Thymus (tissue), 11 donors: ENCODE results near the gene FBXO33. TPM values are rescaled to one million over a fixed set of nuclear protein-coding genes. Genes with fewer than 3 reads are reported as not detected.

Experiments used
- DNase-seq, 9 donors: peaks; one replicate each; pipeline ENCODE4 v3.0.0-alpha.2; 2013; ENCODE audit warnings: low spot score in 9 of 9, low read depth in 6 of 9, missing footprints in 1 of 9
- H3K27ac ChIP-seq, 2 donors: one replicate each; pipeline ENCODE4 v1.5.1; 2013; ENCODE audit warnings: control low read depth in 1 of 2, low read depth in 1 of 2, low read length in 1 of 2, mild to moderate bottlenecking in 1 of 2, moderate library complexity in 1 of 2
- H3K27me3 ChIP-seq, 2 donors: one replicate each; pipeline ENCODE4 v1.5.1; 2013; ENCODE audit warnings: low read length in 1 of 2; ENCODE audit not compliant: control insufficient read depth in 2 of 2, insufficient read depth in 1 of 2
- H3K36me3 ChIP-seq, 2 donors: one replicate each; pipeline ENCODE4 v1.5.1; 2013; ENCODE audit warnings: low read length in 1 of 2, mild to moderate bottlenecking in 1 of 2, moderate library complexity in 1 of 2; ENCODE audit not compliant: control insufficient read depth in 2 of 2, insufficient read depth in 2 of 2
- H3K4me1 ChIP-seq, 2 donors: one replicate each; pipeline ENCODE4 v1.5.1; 2013; ENCODE audit warnings: low read length in 2 of 2; ENCODE audit not compliant: control insufficient read depth in 2 of 2, insufficient read depth in 2 of 2
- H3K4me3 ChIP-seq, 2 donors: one replicate each; pipeline ENCODE4 v1.5.1; 2013; ENCODE audit warnings: low read length in 2 of 2, control low read depth in 1 of 2, mild to moderate bottlenecking in 1 of 2
- H3K9me3 ChIP-seq, 2 donors: one replicate each; pipeline ENCODE4 v1.5.1; 2013; ENCODE audit warnings: low read length in 1 of 2, mild to moderate bottlenecking in 1 of 2; ENCODE audit not compliant: control insufficient read depth in 2 of 2, insufficient read depth in 1 of 2
- WGBS: extraction: QIAGEN DNeasy Blood & Tissue Kit; methylation state at CpG from one replicate; pipeline ENCODE4 v1.1.7; 2013; 5-methylcytosine and 5-hydroxymethylcytosine counted together
- polyA plus RNA-seq: library from polyadenylated mRNA; stranded (reverse); fragments of 200-250 nt; gene quantifications from one replicate; pipeline ENCODE4 v1.2.3, GENCODE V29; 2013
- total RNA-seq: library from RNA; stranded (reverse); fragments of 120-200 nt; gene quantifications from one replicate; pipeline ENCODE4 v1.2.4, GENCODE V29; 2013
- donor health status: healthy.

Gene FBXO33
- total and polyA plus RNA-seq, 2 donors = 12.3 to 15.5 TPM

GRCh38 chr14:39393289-39393688 is 38.9 kb downstream of the FBXO33 start:
- H3K36me3 ChIP-seq = peaks cover 0 to 3% of the 10 kb centered on the region in 2 donors
- H3K4me1 ChIP-seq = peaks cover 4 to 6% of the 10 kb centered on the region in 2 donors
- no peak for DNase-seq
- no peaks in the 10 kb centered on the region for H3K27me3 ChIP-seq
- no peak overlapping the region for H3K27ac ChIP-seq
- 94% methylated on average over 1 of the region's 1 CpG for WGBS
- no peaks in the 10 kb centered on the region for H3K9me3 ChIP-seq
- H3K4me3 ChIP-seq = no peak overlapping the region

GRCh38 chr14:39384177-39384576 is 48.1 kb downstream of the FBXO33 start:
- no peak for DNase-seq
- peaks cover 19 to 23% of the 10 kb centered on the region in 2 donors for H3K4me1 ChIP-seq
- H3K4me3 ChIP-seq = no peak overlapping the region
- H3K27ac ChIP-seq = peak overlapping the region in 1 of 2 donors; percentile 75
- no peaks in the 10 kb centered on the region for H3K36me3 ChIP-seq
- H3K27me3 ChIP-seq = no peaks in the 10 kb centered on the region
- 14% methylated on average over 4 of the region's 4 CpGs for WGBS
- no peaks in the 10 kb centered on the region for H3K9me3 ChIP-seq

GRCh38 chr14:39383741-39384140 is 48.5 kb downstream of the FBXO33 start:
- peak in 3 of 9 donors; percentile 10 to 55 (median 14) for DNase-seq

GRCh38 chr14:39383026-39383660 is 49.1 kb downstream of the FBXO33 start:
- WGBS = 17% methylated on average over 1 of the region's 1 CpG
- no peaks in the 10 kb centered on the region for H3K36me3 ChIP-seq

More at GRCh38 chr14:39383741-39384140, 48.5 kb downstream of the FBXO33 start:
- H3K4me3 ChIP-seq = no peak overlapping the region
- H3K27me3 ChIP-seq = no peaks in the 10 kb centered on the region
- no peaks in the 10 kb centered on the region for H3K9me3 ChIP-seq
- H3K36me3 ChIP-seq = no peaks in the 10 kb centered on the region
- H3K4me1 ChIP-seq = peaks cover 19 to 23% of the 10 kb centered on the region in 2 donors
- WGBS = 9% methylated on average over 1 of the region's 1 CpG
- H3K27ac ChIP-seq = peak overlapping the region in 1 of 2 donors; percentile 75

GRCh38 chr14:39382463-39382862 is 49.8 kb downstream of the FBXO33 start:
- Histone ChIP-seq H3K27ac (no peak overlapping the region), H3K4me1 (peaks cover 19 to 23% of the 10 kb centered on the region in 2 donors), H3K4me3 (no peak overlapping the region), H3K27me3 (no peaks in the 10 kb centered on the region), H3K36me3 (no peaks in the 10 kb centered on the region), H3K9me3 (no peaks in the 10 kb centered on the region)
- 86% methylated on average over 3 of the region's 3 CpGs for WGBS
- no peak for DNase-seq

More at GRCh38 chr14:39383026-39383660, 49.1 kb downstream of the FBXO33 start:
- no peaks in the 10 kb centered on the region for H3K27me3 ChIP-seq
- peak in 4 of 9 donors; percentile 8 to 65 (median 28) for DNase-seq
- peak overlapping the region in 1 of 2 donors; percentile 75 for H3K27ac ChIP-seq
- no peak overlapping the region for H3K4me3 ChIP-seq
- H3K9me3 ChIP-seq = no peaks in the 10 kb centered on the region
- peaks cover 19 to 23% of the 10 kb centered on the region in 2 donors for H3K4me1 ChIP-seq

- no peaks in the 10 kb centered on the region for H3K36me3 ChIP-seq
- DNase-seq = no peak
- H3K9me3 ChIP-seq = no peaks in the 10 kb centered on the region
- H3K4me3 ChIP-seq = no peak overlapping the region
- peaks cover 22 to 23% of the 10 kb centered on the region in 2 donors for H3K4me1 ChIP-seq
- WGBS = 95% methylated on average over 4 of the region's 4 CpGs
- no peak overlapping the region for H3K27ac ChIP-seq
- H3K27me3 ChIP-seq = no peaks in the 10 kb centered on the region
Observed at GRCh38 chr14:39381366-39381765, 50.9 kb downstream of the FBXO33 start.

GRCh38 chr14:39376667-39377403 is 55.4 kb downstream of the FBXO33 start:
- Histone ChIP-seq H3K36me3 (no peaks in the 10 kb centered on the region), H3K4me3 (no peak overlapping the region), H3K4me1 (peaks cover under 1 to 3% of the 10 kb centered on the region in 2 donors), H3K27me3 (no peaks in the 10 kb centered on the region), H3K9me3 (no peaks in the 10 kb centered on the region), H3K27ac (no peak overlapping the region)
- no peak for DNase-seq
- WGBS = 48% methylated on average over 4 of the region's 4 CpGs

- Histone ChIP-seq H3K4me1 (peaks cover 0 to 3% of the 10 kb centered on the region in 2 donors), H3K4me3 (no peak overlapping the region), H3K36me3 (peaks cover 0 to 7% of the 10 kb centered on the region in 2 donors), H3K27me3 (no peaks in the 10 kb centered on the region), H3K27ac (no peak overlapping the region), H3K9me3 (no peaks in the 10 kb centered on the region)
- no peak for DNase-seq
Observed at GRCh38 chr14:39374851-39375250, 57.4 kb downstream of the FBXO33 start.

GRCh38 chr14:39372656-39373055 is 59.6 kb downstream of the FBXO33 start:
- Histone ChIP-seq H3K36me3 (peaks cover 0 to 7% of the 10 kb centered on the region in 2 donors), H3K9me3 (no peaks in the 10 kb centered on the region), H3K27me3 (no peaks in the 10 kb centered on the region), H3K4me3 (no peak overlapping the region), H3K27ac (no peak overlapping the region), H3K4me1 (peaks cover 3% of the 10 kb centered on the region in 2 donors)
- WGBS = 98% methylated on average over 1 of the region's 1 CpG
- DNase-seq = no peak
